Endothelial cell of umbilical vein (primary cell): ENCODE results near the gene DCDC1.

Experiments used
- EZH2 ChIP-seq: IDR thresholded peaks from 2 replicates; pipeline ENCODE4 v1.6.1; 2012; ENCODE audit warnings: borderline replicate concordance, low read depth, mild to moderate bottlenecking, moderate library complexity, low read length, inconsistent platforms; ENCODE audit not compliant: severe bottlenecking
- FOS ChIP-seq: IDR thresholded peaks from 2 replicates; pipeline ENCODE4 v1.6.1; 2011; ENCODE audit warnings: mild to moderate bottlenecking, low read length, moderate library complexity, borderline replicate concordance; ENCODE audit not compliant: insufficient read depth
- POLR2A ChIP-seq: IDR thresholded peaks from 2 replicates; pipeline ENCODE4 v1.6.1; 2012; ENCODE audit warnings: low read depth, mild to moderate bottlenecking, control low read depth, low read length
- POLR2AphosphoS5 ChIP-seq: IDR thresholded peaks from 2 replicates; pipeline ENCODE4 v1.6.1; 2012; ENCODE audit warnings: low read depth, mild to moderate bottlenecking, control low read depth, low read length, moderate library complexity; ENCODE audit not compliant: insufficient read depth
- TF ChIP-seq, protein P1 (sequence below), 2 donors: IDR thresholded peaks; 1 replicate in 1 of 2; 2 replicates in 1 of 2; pipeline ENCODE4 v1.5.1; 2011; ENCODE audit warnings: low read length in 2 of 2, mild to moderate bottlenecking in 2 of 2, moderate library complexity in 2 of 2, control low read depth in 1 of 2, inconsistent platforms in 1 of 2, low read depth in 1 of 2; ENCODE audit not compliant: insufficient read depth in 1 of 2; ENCODE audit errors: extremely low read depth in 1 of 2

DNA sequence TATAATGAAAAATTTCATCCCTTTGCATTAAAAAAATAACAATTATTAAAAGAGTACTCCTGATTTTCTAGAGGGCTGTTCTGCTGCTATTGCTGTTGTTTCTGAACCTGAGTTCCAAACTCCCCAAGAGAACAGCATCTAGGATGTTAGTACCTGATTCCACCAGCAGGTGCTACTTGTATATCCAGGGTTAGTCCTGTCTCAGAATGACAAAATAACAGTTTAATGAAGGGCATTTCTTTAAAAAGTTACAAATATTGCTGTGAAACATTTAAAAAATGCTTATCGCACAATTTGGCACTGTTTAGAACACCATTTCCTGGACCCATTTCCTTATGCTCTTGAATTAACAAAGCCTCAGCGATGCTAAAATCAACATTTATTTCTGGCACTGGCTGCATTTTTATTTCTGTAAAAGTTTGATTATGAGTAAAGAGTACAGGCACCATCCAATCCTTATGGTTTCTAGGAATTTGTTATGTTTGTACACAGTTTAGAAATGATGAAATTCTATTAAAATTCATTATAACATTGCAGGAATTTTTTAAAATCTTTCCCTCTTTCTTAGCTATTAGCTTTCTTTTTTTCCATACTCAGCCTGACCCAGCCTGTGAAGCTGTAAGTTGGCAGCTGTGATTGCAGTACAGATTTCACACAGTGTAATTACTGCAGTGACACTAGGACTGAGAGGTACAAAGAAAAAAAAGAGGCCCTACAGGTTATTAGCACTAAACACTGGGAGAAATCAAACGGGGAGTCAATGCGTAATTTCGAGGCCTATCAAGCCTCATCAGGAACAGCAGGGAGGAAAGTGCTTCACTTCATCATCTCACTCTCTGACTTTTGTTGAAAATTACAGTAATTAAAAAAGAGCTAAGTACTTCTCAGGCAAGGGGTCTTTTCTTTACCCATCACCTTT lies 208.8 kb downstream of the DCDC1 start:
- TF ChIP-seq, protein P1, sequence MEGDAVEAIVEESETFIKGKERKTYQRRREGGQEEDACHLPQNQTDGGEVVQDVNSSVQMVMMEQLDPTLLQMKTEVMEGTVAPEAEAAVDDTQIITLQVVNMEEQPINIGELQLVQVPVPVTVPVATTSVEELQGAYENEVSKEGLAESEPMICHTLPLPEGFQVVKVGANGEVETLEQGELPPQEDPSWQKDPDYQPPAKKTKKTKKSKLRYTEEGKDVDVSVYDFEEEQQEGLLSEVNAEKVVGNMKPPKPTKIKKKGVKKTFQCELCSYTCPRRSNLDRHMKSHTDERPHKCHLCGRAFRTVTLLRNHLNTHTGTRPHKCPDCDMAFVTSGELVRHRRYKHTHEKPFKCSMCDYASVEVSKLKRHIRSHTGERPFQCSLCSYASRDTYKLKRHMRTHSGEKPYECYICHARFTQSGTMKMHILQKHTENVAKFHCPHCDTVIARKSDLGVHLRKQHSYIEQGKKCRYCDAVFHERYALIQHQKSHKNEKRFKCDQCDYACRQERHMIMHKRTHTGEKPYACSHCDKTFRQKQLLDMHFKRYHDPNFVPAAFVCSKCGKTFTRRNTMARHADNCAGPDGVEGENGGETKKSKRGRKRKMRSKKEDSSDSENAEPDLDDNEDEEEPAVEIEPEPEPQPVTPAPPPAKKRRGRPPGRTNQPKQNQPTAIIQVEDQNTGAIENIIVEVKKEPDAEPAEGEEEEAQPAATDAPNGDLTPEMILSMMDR (IDR thresholded peaks at IDR 0.05; ENCODE audit: extremely low read depth in 1 of 2, insufficient read depth in 1 of 2, low read depth in 1 of 2, low read length in 2 of 2) = peak; percentile 4 to 32
- TF ChIP-seq POLR2A (no peak), POLR2AphosphoS5 (no peak), FOS (no peak), EZH2 (no peak)
